H9 (cell line): ENCODE measurements around the gene CAMTA1. TPM values are rescaled to one million over a fixed set of nuclear protein-coding genes. Genes with fewer than 3 reads are reported as not detected.

ENCODE experiments used
- DNase-seq: peaks from one replicate; pipeline ENCODE4 v3.0.0-alpha.2; 2017
- H2AFZ ChIP-seq: one replicate; pipeline ENCODE4 v1.6.1; 2013; ENCODE audit warnings: mild to moderate bottlenecking, low read length, control low read depth, moderate library complexity
- H2AK5ac ChIP-seq: 2 replicates; pipeline ENCODE4 v1.6.1; 2013; ENCODE audit warnings: low read length, control low read depth, mixed read lengths; ENCODE audit not compliant: insufficient read length
- H2BK120ac ChIP-seq: one replicate; pipeline ENCODE4 v1.6.1; 2013; ENCODE audit warnings: low read depth, mild to moderate bottlenecking, low read length, control low read depth, inconsistent platforms; ENCODE audit not compliant: poor library complexity, severe bottlenecking
- H2BK12ac ChIP-seq: 2 replicates; pipeline ENCODE4 v1.6.1; 2013; ENCODE audit warnings: low read length, control low read depth, mixed read lengths, low read depth; ENCODE audit not compliant: insufficient read length
- H2BK15ac ChIP-seq: 2 replicates; pipeline ENCODE4 v1.6.1; 2013; ENCODE audit warnings: low read depth, low read length, control low read depth
- H2BK20ac ChIP-seq: one replicate; pipeline ENCODE4 v1.6.1; 2013; ENCODE audit warnings: low read depth, mild to moderate bottlenecking, low read length, control low read depth, inconsistent platforms; ENCODE audit not compliant: poor library complexity, severe bottlenecking
- H2BK5ac ChIP-seq: 2 replicates; pipeline ENCODE4 v1.6.1; 2013; ENCODE audit warnings: low read length, control low read depth, mixed read lengths; ENCODE audit not compliant: insufficient read length
- H3K14ac ChIP-seq: 2 replicates; pipeline ENCODE4 v1.6.1; 2013; ENCODE audit warnings: low read length, control low read depth; ENCODE audit not compliant: insufficient read depth
- H3K18ac ChIP-seq: 2 replicates; pipeline ENCODE4 v1.6.1; 2013; ENCODE audit warnings: low read depth, mild to moderate bottlenecking, mixed read lengths, low read length, control low read depth; ENCODE audit not compliant: insufficient read length
- H3K23ac ChIP-seq: 2 replicates; pipeline ENCODE4 v1.6.1; 2013; ENCODE audit warnings: low read length, control low read depth, mixed read lengths, low read depth; ENCODE audit not compliant: insufficient read length
- H3K23me2 ChIP-seq: 2 replicates; pipeline ENCODE4 v1.6.1; 2013; ENCODE audit warnings: low read depth, mild to moderate bottlenecking, mixed read lengths, low read length, control low read depth; ENCODE audit not compliant: insufficient read length, poor library complexity, severe bottlenecking
- H3K27ac ChIP-seq: 2 replicates; pipeline ENCODE4 v1.5.1; 2013; ENCODE audit warnings: low read length, control low read depth, mixed read lengths, low read depth; ENCODE audit not compliant: insufficient read length
- H3K27me3 ChIP-seq: 2 replicates; pipeline ENCODE4 v1.6.1; 2013; ENCODE audit warnings: low read length, control low read depth, inconsistent platforms; ENCODE audit not compliant: insufficient read depth
- H3K4ac ChIP-seq: 2 replicates; pipeline ENCODE4 v1.6.1; 2013; ENCODE audit warnings: low read depth, mild to moderate bottlenecking, control low read depth, inconsistent platforms, low read length, moderate library complexity
- H3K4me1 ChIP-seq: 2 replicates; pipeline ENCODE4 v1.6.1; 2013; ENCODE audit warnings: low read length, control low read depth, inconsistent platforms; ENCODE audit not compliant: insufficient read depth
- H3K4me2 ChIP-seq: 2 replicates; pipeline ENCODE4 v1.6.1; 2013; ENCODE audit warnings: low read length, control low read depth, mixed read lengths; ENCODE audit not compliant: insufficient read length, insufficient read depth
- H3K56ac ChIP-seq: 2 replicates; pipeline ENCODE4 v1.6.1; 2013; ENCODE audit warnings: low read depth, mild to moderate bottlenecking, mixed read lengths, low read length, control low read depth; ENCODE audit not compliant: insufficient read length
- H3K79me1 ChIP-seq: 2 replicates; pipeline ENCODE4 v1.6.1; 2013; ENCODE audit warnings: low read depth, mild to moderate bottlenecking, moderate library complexity, low read length, control low read depth, inconsistent platforms; ENCODE audit not compliant: insufficient read depth, poor library complexity, severe bottlenecking
- H3K79me2 ChIP-seq: 2 replicates; pipeline ENCODE4 v1.6.1; 2013; ENCODE audit warnings: low read length, control low read depth, inconsistent platforms; ENCODE audit not compliant: insufficient read depth
- H3K9ac ChIP-seq: 2 replicates; pipeline ENCODE4 v1.6.1; 2013; ENCODE audit warnings: low read length, control low read depth, mixed read lengths; ENCODE audit not compliant: insufficient read length; ENCODE audit errors: extremely low read depth
- H3K9me3 ChIP-seq: one replicate; pipeline ENCODE4 v1.6.1; 2013; ENCODE audit warnings: low read depth, low read length, inconsistent platforms; ENCODE audit not compliant: control insufficient read depth
- H3T11ph ChIP-seq: one replicate; pipeline ENCODE4 v1.6.1; 2013; ENCODE audit warnings: mild to moderate bottlenecking, low read length, control low read depth, inconsistent platforms
- H4K20me1 ChIP-seq: one replicate; pipeline ENCODE4 v1.6.1; 2013; ENCODE audit not compliant: control insufficient read depth, insufficient read length, insufficient read depth
- H4K5ac ChIP-seq: 2 replicates; pipeline ENCODE4 v1.6.1; 2013; ENCODE audit warnings: low read depth, mild to moderate bottlenecking, mixed read lengths, low read length, control low read depth; ENCODE audit not compliant: insufficient read length
- H4K8ac ChIP-seq: replicated peaks from 2 replicates; pipeline ENCODE4 v1.6.1; 2013; ENCODE audit warnings: low read length, control low read depth, mixed read lengths, low read depth; ENCODE audit not compliant: insufficient read length
- H4K91ac ChIP-seq: 2 replicates; pipeline ENCODE4 v1.6.1; 2013; ENCODE audit warnings: low read depth, mild to moderate bottlenecking, moderate library complexity, mixed read lengths, low read length, control low read depth; ENCODE audit not compliant: insufficient read length
- H3K27ac Mint-ChIP-seq, 3 experiments: 2 replicates in 2 of 3; 3 replicates in 1 of 3; pipeline ENCODE4 v1.8.0; 2020 to 2021; ENCODE audit warnings: mixed read lengths in 3 of 3, mild to moderate bottlenecking in 1 of 3, moderate library complexity in 1 of 3
- H3K27me3 Mint-ChIP-seq: 2 replicates; pipeline ENCODE4 v1.8.0; 2021; ENCODE audit warnings: low read depth, mild to moderate bottlenecking, moderate library complexity, mixed read lengths
- H3K36me3 Mint-ChIP-seq, 3 experiments: 2 replicates in 2 of 3; 3 replicates in 1 of 3; pipeline ENCODE4 v1.8.0; 2020 to 2021; ENCODE audit warnings: low read depth in 3 of 3, mixed read lengths in 3 of 3; ENCODE audit not compliant: insufficient read depth in 1 of 3
- H3K4me1 Mint-ChIP-seq, 2 experiments: 2 replicates each; pipeline ENCODE4 v1.8.0; 2020; ENCODE audit warnings: mixed read lengths in 2 of 2
- H3K4me3 Mint-ChIP-seq, 2 experiments: 2 replicates in 1 of 2; 3 replicates in 1 of 2; pipeline ENCODE4 v1.8.0; 2020 to 2021; ENCODE audit warnings: mild to moderate bottlenecking in 2 of 2, mixed read lengths in 2 of 2, moderate library complexity in 1 of 2
- H3K9me3 Mint-ChIP-seq, 2 experiments: 2 replicates in 1 of 2; 3 replicates in 1 of 2; pipeline ENCODE4 v1.8.0; 2020; ENCODE audit warnings: mild to moderate bottlenecking in 2 of 2, mixed read lengths in 2 of 2, moderate library complexity in 1 of 2
- WGBS: extraction: QIAGEN DNeasy Blood & Tissue Kit; methylation state at CpG from one replicate; pipeline ENCODE4 v1.1.7; 2013; ENCODE audit warnings: missing lambda C conversion rate, low lambda C conversion rate, mixed read lengths; ENCODE audit not compliant: insufficient read length; ENCODE audit errors: extremely low coverage; 5-methylcytosine and 5-hydroxymethylcytosine counted together
- total RNA-seq: library from RNA; stranded (reverse); gene quantifications from 2 replicates; pipeline ENCODE4 v1.2.1, GENCODE V29; 2021
- TF ChIP-seq, protein P1 (sequence below): fragments of 200-600 bp; sonication (generic); conservative IDR thresholded peaks from 3 replicates; pipeline ENCODE4 v1.8.0; 2021; ENCODE audit warnings: antibody characterized with exemption, mild to moderate bottlenecking

CAMTA1 gene
- total RNA-seq, 1 experiment from 2014 or later, result 115 TPM

DNA sequence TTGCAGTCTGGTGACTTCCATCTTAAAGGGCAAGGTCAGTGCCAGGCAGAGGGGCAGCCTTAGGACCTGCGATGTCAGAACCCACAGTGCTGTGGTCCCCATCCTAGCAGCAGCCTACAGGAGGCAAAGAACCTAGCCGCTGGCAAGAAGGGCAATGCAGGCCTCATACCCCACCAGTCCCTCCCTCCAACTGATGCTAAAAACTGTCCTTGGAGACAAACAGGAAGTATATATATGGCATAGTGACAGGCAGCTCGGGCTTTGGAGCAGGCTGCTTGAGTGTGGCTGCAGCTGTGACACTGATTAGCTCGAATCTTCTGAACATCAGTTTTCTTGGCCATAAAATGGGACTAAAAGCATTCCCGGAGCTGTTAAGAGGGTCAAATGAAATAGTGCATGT, 829.9 kb downstream of the CAMTA1 start:
- H4K5ac ChIP-seq, result no peak overlapping the region
- WGBS, result no CpG with 5 or more reads among the region's 5 CpGs
- H3K9me3 ChIP-seq, result no peaks in the 10 kb centered on the region
- H2BK15ac ChIP-seq, result no peak overlapping the region
- Mint-ChIP-seq H3K4me3 (no peak overlapping the region), H3K9me3 (0 out of 5 replicates have a peak, but pooled peaks cover 0 to 4% of the 10 kb centered on the region in 2 experiments), H3K36me3 (no peaks in the 10 kb centered on the region), H3K4me1 (peaks cover 4 to 6% of the 10 kb centered on the region in 2 experiments; a peak in 3 of 4 replicates), H3K27me3 (no peaks in the 10 kb centered on the region; the same call in 1 of the 2 replicates), H3K27ac (no peak overlapping the region)
- no peak overlapping the region for H2AFZ ChIP-seq
- no peak overlapping the region for H4K8ac ChIP-seq
- H3K4me2 ChIP-seq, result no peak overlapping the region
- no peak overlapping the region for H3K18ac ChIP-seq
- H3K56ac ChIP-seq, result no peak overlapping the region
- no peaks in the 10 kb centered on the region for H3K23me2 ChIP-seq
- peaks cover 2% of the 10 kb centered on the region for H4K20me1 ChIP-seq
- H3T11ph ChIP-seq, result no peak overlapping the region
- no peak overlapping the region for H3K9ac ChIP-seq
- H4K91ac ChIP-seq, result no peak overlapping the region
- no peaks in the 10 kb centered on the region for H3K79me2 ChIP-seq
- H3K4ac ChIP-seq, result no peak overlapping the region
- no peak overlapping the region for H3K27ac ChIP-seq
- no peaks in the 10 kb centered on the region for H3K79me1 ChIP-seq
- H2BK5ac ChIP-seq, result no peak overlapping the region
- H2BK20ac ChIP-seq, result no peak overlapping the region
- no peaks in the 10 kb centered on the region for H3K4me1 ChIP-seq
- no peak for DNase-seq
- no peak overlapping the region for H2BK12ac ChIP-seq
- no peaks in the 10 kb centered on the region for H3K27me3 ChIP-seq
- no peak overlapping the region for H2BK120ac ChIP-seq
- TF ChIP-seq, protein P1, sequence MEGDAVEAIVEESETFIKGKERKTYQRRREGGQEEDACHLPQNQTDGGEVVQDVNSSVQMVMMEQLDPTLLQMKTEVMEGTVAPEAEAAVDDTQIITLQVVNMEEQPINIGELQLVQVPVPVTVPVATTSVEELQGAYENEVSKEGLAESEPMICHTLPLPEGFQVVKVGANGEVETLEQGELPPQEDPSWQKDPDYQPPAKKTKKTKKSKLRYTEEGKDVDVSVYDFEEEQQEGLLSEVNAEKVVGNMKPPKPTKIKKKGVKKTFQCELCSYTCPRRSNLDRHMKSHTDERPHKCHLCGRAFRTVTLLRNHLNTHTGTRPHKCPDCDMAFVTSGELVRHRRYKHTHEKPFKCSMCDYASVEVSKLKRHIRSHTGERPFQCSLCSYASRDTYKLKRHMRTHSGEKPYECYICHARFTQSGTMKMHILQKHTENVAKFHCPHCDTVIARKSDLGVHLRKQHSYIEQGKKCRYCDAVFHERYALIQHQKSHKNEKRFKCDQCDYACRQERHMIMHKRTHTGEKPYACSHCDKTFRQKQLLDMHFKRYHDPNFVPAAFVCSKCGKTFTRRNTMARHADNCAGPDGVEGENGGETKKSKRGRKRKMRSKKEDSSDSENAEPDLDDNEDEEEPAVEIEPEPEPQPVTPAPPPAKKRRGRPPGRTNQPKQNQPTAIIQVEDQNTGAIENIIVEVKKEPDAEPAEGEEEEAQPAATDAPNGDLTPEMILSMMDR, result no peak
- H3K23ac ChIP-seq, result no peak overlapping the region
- H3K14ac ChIP-seq, result no peak overlapping the region
- no peak overlapping the region for H2AK5ac ChIP-seq
